GM23248 (cell line): Measurements from ENCODE around the gene PPP4R3A.

Experiments used
- EZH2 ChIP-seq: fragments of 200-600 bp; sonication (generic); IDR thresholded peaks from 2 replicates; pipeline ENCODE4 v1.6.1; 2018; ENCODE audit warnings: antibody characterized with exemption, mild to moderate bottlenecking; ENCODE audit not compliant: insufficient read depth, poor library complexity, severe bottlenecking
- EZH2phosphoT487 ChIP-seq: fragments of 200-600 bp; sonication (generic); IDR thresholded peaks from 2 replicates; pipeline ENCODE4 v1.6.1; 2018; ENCODE audit warnings: antibody characterized with exemption, moderate library complexity, mild to moderate bottlenecking, low read depth; ENCODE audit not compliant: insufficient read depth

DNA sequence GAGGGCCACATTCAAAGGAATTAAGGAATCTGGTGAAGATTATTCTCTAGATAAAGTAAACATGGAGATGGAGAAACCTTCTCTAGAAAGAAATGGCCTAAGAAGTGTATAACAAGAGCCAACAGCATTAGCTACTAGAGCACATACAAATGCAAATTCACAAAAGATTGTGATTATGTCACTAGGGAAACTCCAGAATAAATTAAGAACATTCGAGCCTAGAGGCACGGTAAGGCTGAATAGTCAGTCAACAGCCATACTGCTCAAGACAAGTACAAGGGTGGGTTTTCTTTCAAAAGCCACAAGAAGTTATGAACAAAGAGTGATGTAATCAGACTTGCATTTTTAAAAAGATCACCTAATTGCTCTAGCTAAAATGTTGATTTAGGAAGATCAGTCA is 25.4 kb downstream of the PPP4R3A start:
- no peak for TF ChIP-seq EZH2phosphoT487
- TF ChIP-seq EZH2: no peak
